K562 (cell line): ENCODE results near the gene SDCCAG8. TPM values are rescaled to one million over a fixed set of nuclear protein-coding genes. Genes with fewer than 3 reads are reported as not detected.

Source experiments
- ATAC-seq: fragments of 200-7000 bp; cut with Tn5 transposase; 3 replicates; pipeline ENCODE4 v1.9.1; 2020; ENCODE audit warnings: moderate library complexity
- BruUV-seq: library from RNA; stranded (reverse); fragments of 400-500 nt; replicated peaks from 2 replicates; lab custom pipeline; 2021; lab: Mats Ljungman, UMichigan
- CTCF ChIA-PET: fragments of 300-600 bp; formaldehyde crosslinking; extraction: SDS; loops from one replicate; lab custom pipeline; 2021; ENCODE audit warnings: low intra/inter-chr PET ratio; lab: Yijun Ruan, JAX
- POLR2A ChIA-PET: fragments of 300-600, 350-650 bp; sonication (Branson Sonifier 250); formaldehyde crosslinking; extraction: SDS; loops from one replicate; lab custom pipeline; 2021; ENCODE audit warnings: antibody characterized with exemption, inconsistent platforms; lab: Yijun Ruan, JAX
- DNase-seq, 4 experiments: peaks; one replicate each; pipeline versions ENCODE4 v3.0.0 to v3.0.0-alpha.2; 2011 to 2018; ENCODE audit warnings: low spot score in 3 of 4, mixed read lengths in 3 of 4; ENCODE audit errors: extremely low read depth in 1 of 4
- FAIRE-seq: peaks from 2 replicates; lab custom pipeline; 2011; peaks lifted over from hg19 to GRCh38; lab: Jason Lieb, UNC
- H2AFZ ChIP-seq: 2 replicates; pipeline ENCODE4 v1.6.0; 2011; ENCODE audit warnings: low read depth, low read length, control low read depth, inconsistent platforms
- H3K27ac ChIP-seq: fragments of 200-600 bp; 3 replicates; pipeline ENCODE4 v1.8.0; 2011; ENCODE audit warnings: low read depth, mild to moderate bottlenecking, control low read depth, inconsistent platforms, low read length, moderate library complexity, mixed read lengths; ENCODE audit errors: extremely low read depth
- H3K27me3 ChIP-seq, 2 experiments: fragments of 300-600 bp in 1 of 2; 2 replicates in 1 of 2; 3 replicates in 1 of 2; pipeline versions ENCODE4 v1.6.0 to v1.8.0; 2011; ENCODE audit warnings: inconsistent platforms in 2 of 2, low read length in 2 of 2, mild to moderate bottlenecking in 1 of 2, mixed read lengths in 1 of 2, moderate library complexity in 1 of 2; ENCODE audit not compliant: control insufficient read depth in 2 of 2, insufficient read depth in 2 of 2
- H3K36me3 ChIP-seq: fragments of 300-600 bp; 3 replicates; pipeline ENCODE4 v1.8.0; 2011; ENCODE audit warnings: mild to moderate bottlenecking, low read length, inconsistent platforms; ENCODE audit not compliant: control insufficient read depth, insufficient read depth
- H3K4me1 ChIP-seq, 2 experiments: fragments of 200-600 bp in 1 of 2; replicated peaks in 1 of 2; 2 replicates in 1 of 2; 3 replicates in 1 of 2; pipeline versions ENCODE4 v1.5.1 to v1.8.0; 2011; ENCODE audit warnings: inconsistent platforms in 2 of 2, low read length in 2 of 2, mild to moderate bottlenecking in 1 of 2, mixed read lengths in 1 of 2, moderate library complexity in 1 of 2; ENCODE audit not compliant: control insufficient read depth in 2 of 2, insufficient read depth in 2 of 2
- H3K4me2 ChIP-seq: 2 replicates; pipeline ENCODE4 v1.6.1; 2011; ENCODE audit warnings: low read length, control low read depth, inconsistent platforms, mixed read lengths; ENCODE audit not compliant: insufficient read depth
- H3K4me3 ChIP-seq: fragments of 200-600 bp; sonication (generic), shearing (Covaris generic); 2 replicates; pipeline ENCODE4 v1.5.1; 2016; ENCODE audit warnings: control low read depth, inconsistent platforms
- H3K79me2 ChIP-seq: fragments of 200-600 bp; 3 replicates; pipeline ENCODE4 v1.8.0; 2011; ENCODE audit warnings: low read length, inconsistent platforms; ENCODE audit not compliant: control insufficient read depth, insufficient read depth
- H3K9ac ChIP-seq, 2 experiments: 2 replicates each; pipeline versions ENCODE4 v1.6.0 to v1.6.1; 2011; ENCODE audit warnings: low read depth in 2 of 2, low read length in 2 of 2, control low read depth in 1 of 2, inconsistent platforms in 1 of 2, mild to moderate bottlenecking in 1 of 2, mixed read lengths in 1 of 2; ENCODE audit not compliant: insufficient read depth in 1 of 2
- H3K9me1 ChIP-seq: one replicate; pipeline ENCODE4 v1.6.0; 2011; ENCODE audit warnings: inconsistent platforms, mild to moderate bottlenecking, low read length, moderate library complexity; ENCODE audit not compliant: control insufficient read depth, insufficient read depth
- H3K9me3 ChIP-seq: replicated peaks from 2 replicates; pipeline ENCODE4 v1.5.1; 2011; ENCODE audit warnings: low read depth, low read length, inconsistent platforms; ENCODE audit not compliant: control insufficient read depth, insufficient read depth
- H4K20me1 ChIP-seq: replicated peaks from 2 replicates; pipeline ENCODE4 v1.6.1; 2011; ENCODE audit warnings: low read length, inconsistent platforms, mixed read lengths; ENCODE audit not compliant: control insufficient read depth, insufficient read depth
- C11orf30 ChIP-seq: fragments of 450-650 bp; IDR thresholded peaks from 2 replicates; pipeline ENCODE4 v1.6.1; 2016; ENCODE audit warnings: low read depth, mild to moderate bottlenecking
- CBX3 ChIP-seq, 2 experiments: IDR thresholded peaks; 1 replicate in 1 of 2; 2 replicates in 1 of 2; pipeline ENCODE4 v1.6.1; 2012; ENCODE audit warnings: inconsistent platforms in 2 of 2, low read length in 2 of 2, borderline replicate concordance in 1 of 2, control low read depth in 1 of 2
- CSDE1 ChIP-seq, 2 experiments: fragments of 450-650 bp; IDR thresholded peaks; 2 replicates each; pipeline ENCODE4 v1.6.1; 2016; ENCODE audit warnings: mild to moderate bottlenecking in 1 of 2
- FOSL1 ChIP-seq: fragments of 200-800 bp; sonication (Bioruptor generic); conservative IDR thresholded peaks from 2 replicates; pipeline ENCODE4 v1.6.1; 2016; ENCODE audit warnings: missing genetic modification characterization, missing compliant biosample characterization
- HCFC1 ChIP-seq: IDR thresholded peaks from 2 replicates; pipeline ENCODE4 v1.6.1; 2012; ENCODE audit warnings: low read depth, low read length, improper control_type of control experiment
- HSF4 ChIP-seq: fragments of 250-450 bp; sonication (Bioruptor Pico); IDR thresholded peaks from 2 replicates; pipeline ENCODE4 v2.1.2; 2022; ENCODE audit warnings: mild to moderate bottlenecking, moderate library complexity, borderline replicate concordance
- LEF1 ChIP-seq: fragments of 450-650 bp; IDR thresholded peaks from 2 replicates; pipeline ENCODE4 v1.6.1; 2016; ENCODE audit warnings: mild to moderate bottlenecking
- MEF2A ChIP-seq: IDR thresholded peaks from 2 replicates; pipeline ENCODE4 v1.6.1; 2011; ENCODE audit warnings: low read depth, mild to moderate bottlenecking, low read length, moderate library complexity; ENCODE audit not compliant: control insufficient read depth
- POLR2G ChIP-seq: fragments of 200-400 bp; formaldehyde crosslinking; IDR thresholded peaks from 2 replicates; pipeline ENCODE4 v1.6.1; 2017; ENCODE audit warnings: low read depth, mild to moderate bottlenecking, antibody characterized with exemption, low read length, moderate library complexity
- TCF7 ChIP-seq: sonication (generic); IDR thresholded peaks from 2 replicates; pipeline ENCODE4 v1.6.1; 2016; ENCODE audit warnings: antibody characterized with exemption, borderline replicate concordance
- ZBTB17 ChIP-seq: fragments of 450-650 bp; formaldehyde crosslinking; IDR thresholded peaks from 2 replicates; pipeline ENCODE4 v1.4.0; 2020; ENCODE audit warnings: mild to moderate bottlenecking
- ZFP1 ChIP-seq: fragments of 450-650 bp; formaldehyde crosslinking; IDR thresholded peaks from 2 replicates; pipeline ENCODE4 v1.4.0; 2020; ENCODE audit warnings: mild to moderate bottlenecking, mixed read lengths
- ZNF12 ChIP-seq: sonication (generic); formaldehyde crosslinking; IDR thresholded peaks from 2 replicates; pipeline ENCODE4 v1.4.0; 2020; ENCODE audit warnings: mild to moderate bottlenecking, missing genetic modification reagents
- ZNF121 ChIP-seq: sonication (generic); formaldehyde crosslinking; conservative IDR thresholded peaks from 2 replicates; pipeline ENCODE4 v1.8.0; 2022; ENCODE audit warnings: missing genetic modification reagents
- ZNF175 ChIP-seq: fragments of 200-800 bp; sonication (Bioruptor generic); IDR thresholded peaks from 2 replicates; pipeline ENCODE4 v1.6.1; 2016; ENCODE audit warnings: low read depth, mild to moderate bottlenecking, missing genetic modification characterization, missing compliant biosample characterization
- ZNF217 ChIP-seq: sonication (generic); formaldehyde crosslinking; IDR thresholded peaks from 2 replicates; pipeline ENCODE4 v1.8.0; 2022; ENCODE audit warnings: mild to moderate bottlenecking, missing genetic modification reagents
- ZNF253 ChIP-seq: fragments of 250-450 bp; sonication (Bioruptor Pico); conservative IDR thresholded peaks from 2 replicates; pipeline ENCODE4 v1.6.1; 2021; ENCODE audit warnings: mild to moderate bottlenecking
- ZNF282 ChIP-seq: sonication (generic); formaldehyde crosslinking; IDR thresholded peaks from 2 replicates; pipeline ENCODE4 v1.8.1; 2023; ENCODE audit warnings: missing genetic modification reagents
- WGBS: fragments of 100-300 bp; shearing (Covaris generic); methylation state at CpG from one replicate; pipeline ENCODE4 v1.1.6; 2016; ENCODE audit warnings: low coverage, mixed read lengths; ENCODE audit not compliant: insufficient coverage; ENCODE audit errors: missing lambda C conversion rate; 5-methylcytosine and 5-hydroxymethylcytosine counted together
- in situ Hi-C: fragments of 300-500 bp; cut with MboI; formaldehyde crosslinking; loops from 4 replicates; pipeline ENCODE4 v1.15.0; 2018; ENCODE audit warnings: inconsistent platforms, mixed read lengths
- intact Hi-C: fragments of 100-400 bp; cut with micrococcal nuclease; formaldehyde crosslinking; loops from 2 replicates; pipeline ENCODE4 v1.14.2; 2022
- polyA plus RNA-seq, 8 experiments: library from polyadenylated mRNA; depleted of rRNA in 4 of 8; stranded (reverse) in 5 of 8; unstranded in 3 of 8; fragments of >200 nt; fragmentation: Nextera tagmentation in 2 of 8; fragmentation: Illumina TruSeq in 1 of 8; extraction: Ambion mirVana in 2 of 8; extraction: Trizol in 1 of 8; gene quantifications; 2 replicates each; pipeline versions ENCODE4 v1.2.1 to v1.2.3, GENCODE V29; 2011 to 2014; ENCODE audit warnings: inconsistent platforms in 1 of 8, missing spikeins in 1 of 8
- total RNA-seq, 7 experiments: library from RNA; depleted of rRNA in 6 of 7; stranded (reverse); fragments of >200 nt in 6 of 7; fragmentation: Illumina TruSeq in 2 of 7; extraction: Trizol in 2 of 7; gene quantifications; 2 replicates each; pipeline versions ENCODE4 v1.2.1 to v1.2.3, GENCODE V29; 2011 to 2021; ENCODE audit warnings: low replicate concordance in 1 of 7
- TF ChIP-seq, protein P1 (sequence below): fragments of 450-650 bp; IDR thresholded peaks from 2 replicates; pipeline ENCODE4 v1.6.1; 2016
- TF ChIP-seq, protein P2 (sequence below): IDR thresholded peaks from 2 replicates; pipeline ENCODE4 v1.6.1; 2016; ENCODE audit warnings: missing genetic modification characterization, missing compliant biosample characterization

The SDCCAG8 gene
- total and polyA plus RNA-seq, 9 of the 15 experiments (the other 6 are each of a cell fraction or from before 2014, with no cell fraction given): 17.9 to 36.7 (median 25.4) TPM

DNA sequence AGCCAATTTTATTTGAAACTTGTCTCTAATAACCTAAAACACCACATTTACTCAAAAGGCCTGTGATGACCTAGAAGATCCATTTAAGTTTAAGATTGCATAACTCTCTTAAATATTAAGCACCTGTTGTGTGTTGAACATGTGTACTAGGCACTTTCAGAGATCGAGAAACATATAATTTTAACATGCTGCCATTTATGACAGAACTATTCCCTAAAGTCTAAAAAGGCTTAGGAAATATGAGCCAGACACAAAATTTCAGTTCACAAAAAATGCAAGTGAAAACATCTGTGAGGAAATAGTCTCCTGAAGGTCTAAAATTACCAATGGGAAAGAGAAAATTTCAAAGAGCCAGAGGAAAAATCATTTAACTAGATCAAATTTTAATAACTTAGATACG lies 38.5 kb upstream of the SDCCAG8 start:
- Histone ChIP-seq H3K9ac (no peak overlapping the region), H2AFZ (no peak overlapping the region), H3K9me1 (no peaks in the 10 kb centered on the region), H4K20me1 (no peaks in the 10 kb centered on the region), H3K4me2 (no peak overlapping the region)
- ATAC-seq (no peak), DNase-seq (no peak)
- 100% methylated on average over 2 of the region's 2 CpGs for WGBS
- POLR2A ChIA-PET: interaction anchor here (0.6 kb wide), 1 partner anchor 16 kb away, joined by 3 read pairs; no protein-coding TSS in a partner anchor
- no peak for TF ChIP-seq CBX3 (IDR thresholded peaks at IDR 0.05; ENCODE audit: borderline replicate concordance in 1 of 2, low read length in 2 of 2)
- TF ChIP-seq ZNF253 (CRISPR knock-in tag): no peak
- TF ChIP-seq ZNF175 (CRISPR knock-in tag): no peak
- no peak for TF ChIP-seq FOSL1 (tag)
- TF ChIP-seq ZNF121 (CRISPR knock-in tag): no peak
- TF ChIP-seq CSDE1 (IDR thresholded peaks at IDR 0.05): no peak
- no peak for TF ChIP-seq ZNF217 (CRISPR knock-in tag)
- no peak for TF ChIP-seq HSF4 (CRISPR knock-in tag)
- TF ChIP-seq HCFC1: no peak
- no peak for TF ChIP-seq LEF1
- TF ChIP-seq MEF2A: no peak
- TF ChIP-seq, protein P1, sequence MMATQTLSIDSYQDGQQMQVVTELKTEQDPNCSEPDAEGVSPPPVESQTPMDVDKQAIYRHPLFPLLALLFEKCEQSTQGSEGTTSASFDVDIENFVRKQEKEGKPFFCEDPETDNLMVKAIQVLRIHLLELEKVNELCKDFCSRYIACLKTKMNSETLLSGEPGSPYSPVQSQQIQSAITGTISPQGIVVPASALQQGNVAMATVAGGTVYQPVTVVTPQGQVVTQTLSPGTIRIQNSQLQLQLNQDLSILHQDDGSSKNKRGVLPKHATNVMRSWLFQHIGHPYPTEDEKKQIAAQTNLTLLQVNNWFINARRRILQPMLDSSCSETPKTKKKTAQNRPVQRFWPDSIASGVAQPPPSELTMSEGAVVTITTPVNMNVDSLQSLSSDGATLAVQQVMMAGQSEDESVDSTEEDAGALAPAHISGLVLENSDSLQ: no peak
- TF ChIP-seq ZFP1: no peak
- no peak for TF ChIP-seq C11orf30
- TF ChIP-seq ZNF282 (CRISPR knock-in tag): no peak
- no peak for TF ChIP-seq ZBTB17 (CRISPR knock-in tag)
- TF ChIP-seq TCF7: no peak
- no peak for TF ChIP-seq POLR2G
- TF ChIP-seq, protein P2, sequence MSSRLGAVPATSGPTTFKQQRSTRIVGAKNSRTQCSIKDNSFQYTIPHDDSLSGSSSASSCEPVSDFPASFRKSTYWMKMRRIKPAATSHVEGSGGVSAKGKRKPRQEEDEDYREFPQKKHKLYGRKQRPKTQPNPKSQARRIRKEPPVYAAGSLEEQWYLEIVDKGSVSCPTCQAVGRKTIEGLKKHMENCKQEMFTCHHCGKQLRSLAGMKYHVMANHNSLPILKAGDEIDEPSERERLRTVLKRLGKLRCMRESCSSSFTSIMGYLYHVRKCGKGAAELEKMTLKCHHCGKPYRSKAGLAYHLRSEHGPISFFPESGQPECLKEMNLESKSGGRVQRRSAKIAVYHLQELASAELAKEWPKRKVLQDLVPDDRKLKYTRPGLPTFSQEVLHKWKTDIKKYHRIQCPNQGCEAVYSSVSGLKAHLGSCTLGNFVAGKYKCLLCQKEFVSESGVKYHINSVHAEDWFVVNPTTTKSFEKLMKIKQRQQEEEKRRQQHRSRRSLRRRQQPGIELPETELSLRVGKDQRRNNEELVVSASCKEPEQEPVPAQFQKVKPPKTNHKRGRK (tag): no peak
- TF ChIP-seq ZNF12 (CRISPR knock-in tag): no peak
- TF ChIP-seq, all 486 proteins: peak for 0
- intact Hi-C loops: no loop called here
- CTCF ChIA-PET: no interaction called here
- BruUV-seq: no TSS peak
- Histone ChIP-seq H3K4me3 (no peak overlapping the region), H3K79me2 (peaks cover 39% of the 10 kb centered on the region), H3K9me3 (no peaks in the 10 kb centered on the region; the same call in 1 of the 2 replicates), H3K36me3 (peaks cover 60% of the 10 kb centered on the region), H3K27ac (no peak overlapping the region), H3K27me3 (no peaks in the 10 kb centered on the region), H3K4me1 (no peaks in the 10 kb centered on the region; a peak in 1 of 5 replicates)
- FAIRE-seq: no peak
- in situ Hi-C loops: no loop called here
